Mucosa of stomach (tissue), 1 donor: Measurements from ENCODE around the gene CFAP221.

ENCODE experiments used
- H3K27me3 ChIP-seq: one replicate; pipeline ENCODE4 v1.7.0; 2013; ENCODE audit warnings: mild to moderate bottlenecking, low read length; ENCODE audit not compliant: control insufficient read depth, insufficient read depth
- H3K36me3 ChIP-seq: one replicate; pipeline ENCODE4 v1.7.0; 2013; ENCODE audit warnings: low read length; ENCODE audit not compliant: control insufficient read depth, insufficient read depth
- H3K4me1 ChIP-seq: one replicate; pipeline ENCODE4 v1.7.0; 2013; ENCODE audit warnings: mild to moderate bottlenecking, low read length; ENCODE audit not compliant: control insufficient read depth, insufficient read depth
- H3K4me3 ChIP-seq: one replicate; pipeline ENCODE4 v1.7.0; 2013; ENCODE audit warnings: low read length
- H3K9ac ChIP-seq: one replicate; pipeline ENCODE4 v1.7.0; 2013; ENCODE audit warnings: mild to moderate bottlenecking, low read length, moderate library complexity
- H3K9me3 ChIP-seq: one replicate; pipeline ENCODE4 v1.7.0; 2013; ENCODE audit warnings: mild to moderate bottlenecking, low read length, moderate library complexity; ENCODE audit not compliant: control insufficient read depth
- donor health status: Pancreatic carcinoma.

Gene CFAP221

GRCh38 chr2:119659601-119660342 is 115.5 kb downstream of the CFAP221 start:
- H3K4me3 ChIP-seq: no peak overlapping the region
- H3K9ac ChIP-seq: no peak overlapping the region
- no peaks in the 10 kb centered on the region for H3K27me3 ChIP-seq
- no peaks in the 10 kb centered on the region for H3K36me3 ChIP-seq
- no peaks in the 10 kb centered on the region for H3K9me3 ChIP-seq
- H3K4me1 ChIP-seq: no peaks in the 10 kb centered on the region

DNA sequence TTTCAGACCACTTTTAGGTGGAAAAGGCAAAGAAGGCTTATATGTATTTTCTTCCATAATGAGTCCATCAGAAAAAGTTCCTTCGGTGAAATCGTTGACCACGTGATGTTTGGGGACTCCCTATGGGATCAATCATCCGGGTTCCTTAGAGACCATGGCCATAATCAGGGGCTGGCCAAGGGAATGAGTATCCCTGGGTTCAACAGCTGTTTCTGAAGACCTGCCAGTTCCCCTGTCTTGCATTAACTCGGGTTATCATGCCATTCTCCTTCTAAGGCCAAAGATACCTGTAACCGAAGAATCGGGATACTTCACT is 116.1 kb downstream of the CFAP221 start:
- Histone ChIP-seq H3K4me1 (no peaks in the 10 kb centered on the region), H3K4me3 (no peak overlapping the region), H3K9ac (no peak overlapping the region), H3K27me3 (no peaks in the 10 kb centered on the region), H3K9me3 (no peaks in the 10 kb centered on the region), H3K36me3 (no peaks in the 10 kb centered on the region)

DNA sequence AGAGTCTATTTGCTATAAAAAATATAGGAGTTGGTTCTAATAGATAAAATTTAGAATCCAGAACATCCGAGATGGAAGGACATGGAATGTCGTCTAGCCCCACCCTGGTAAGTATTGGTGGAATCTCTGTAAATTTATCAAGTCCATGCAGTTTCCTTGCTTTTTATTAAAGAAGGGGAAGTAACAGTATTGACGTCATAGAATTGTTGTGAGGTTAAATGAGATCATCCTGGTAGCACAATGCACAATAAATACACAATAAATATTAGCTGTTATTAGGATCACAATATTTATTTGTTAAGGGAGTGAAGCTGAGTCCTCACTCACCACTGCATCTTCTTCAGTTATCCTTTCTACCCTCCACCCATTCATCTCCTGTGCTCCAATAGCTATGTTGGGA is 118.0 kb downstream of the CFAP221 start:
- H3K9me3 ChIP-seq: no peaks in the 10 kb centered on the region
- H3K36me3 ChIP-seq: no peaks in the 10 kb centered on the region
- no peak overlapping the region for H3K4me3 ChIP-seq
- H3K4me1 ChIP-seq: no peaks in the 10 kb centered on the region
- no peaks in the 10 kb centered on the region for H3K27me3 ChIP-seq
- no peak overlapping the region for H3K9ac ChIP-seq

- H3K36me3 ChIP-seq: no peaks in the 10 kb centered on the region
- H3K9me3 ChIP-seq: no peaks in the 10 kb centered on the region
- H3K4me3 ChIP-seq: no peak overlapping the region
- no peaks in the 10 kb centered on the region for H3K4me1 ChIP-seq
- no peaks in the 10 kb centered on the region for H3K27me3 ChIP-seq
- no peak overlapping the region for H3K9ac ChIP-seq
Measured at GRCh38 chr2:119668546-119668945, 124.3 kb downstream of the CFAP221 start.

DNA sequence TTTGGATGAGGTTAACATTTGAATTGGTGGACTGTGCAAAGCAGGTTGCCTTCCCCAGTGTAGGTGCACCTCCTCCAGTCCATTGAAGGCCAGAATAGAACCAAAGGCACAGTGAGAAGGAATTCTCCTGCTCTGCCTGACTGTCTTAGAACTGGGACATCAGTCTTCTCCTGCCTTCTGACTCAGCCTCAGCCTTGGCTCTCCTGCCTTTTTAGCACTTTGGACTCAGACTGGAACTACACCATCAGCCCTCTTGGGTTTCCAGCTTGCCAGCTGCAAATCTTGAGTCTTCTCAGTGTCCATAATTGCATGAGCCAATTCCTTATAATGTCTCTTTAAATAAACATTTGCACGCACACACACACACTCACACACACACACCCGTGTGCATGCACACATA is 126.8 kb downstream of the CFAP221 start:
- Histone ChIP-seq H3K4me3 (no peak overlapping the region), H3K9ac (no peak overlapping the region), H3K36me3 (no peaks in the 10 kb centered on the region), H3K9me3 (no peaks in the 10 kb centered on the region), H3K4me1 (no peaks in the 10 kb centered on the region), H3K27me3 (no peaks in the 10 kb centered on the region)

GRCh38 chr2:119671752-119672151 is 127.5 kb downstream of the CFAP221 start:
- Histone ChIP-seq H3K9ac (no peak overlapping the region), H3K9me3 (no peaks in the 10 kb centered on the region), H3K36me3 (no peaks in the 10 kb centered on the region), H3K4me3 (no peak overlapping the region), H3K4me1 (no peaks in the 10 kb centered on the region), H3K27me3 (no peaks in the 10 kb centered on the region)

DNA sequence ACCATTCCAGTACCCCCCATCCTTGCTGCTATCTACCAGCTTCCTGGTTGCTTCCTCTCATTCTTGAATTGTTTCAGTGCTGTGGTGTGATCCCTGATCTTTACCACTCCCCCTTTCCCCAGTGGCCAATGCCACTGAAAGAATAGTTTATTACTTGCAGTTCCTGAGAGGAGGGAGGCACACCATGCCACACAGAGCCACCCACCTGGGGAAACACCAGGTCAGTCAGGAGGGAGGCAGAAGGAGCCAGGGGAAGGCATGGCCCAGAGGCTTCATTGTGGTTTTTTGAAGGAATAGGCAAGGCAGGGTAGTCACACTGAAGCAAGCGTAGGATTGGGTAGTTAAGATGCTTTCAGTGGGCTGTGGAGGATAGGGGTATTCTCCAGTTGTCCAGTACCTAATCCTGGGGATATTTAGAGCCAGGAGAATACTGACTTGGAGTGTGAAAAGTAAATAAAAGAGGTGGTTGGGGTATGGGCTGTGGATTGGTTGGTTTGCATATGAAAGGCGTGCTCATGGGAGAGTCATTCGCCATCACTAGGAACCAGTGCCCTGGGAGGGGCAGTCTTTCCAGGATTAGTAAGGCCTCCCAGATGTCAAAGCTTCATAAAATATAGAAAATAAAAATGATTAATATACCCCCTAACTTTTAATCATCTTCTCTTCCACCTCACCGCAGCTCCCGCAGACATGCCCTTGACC is 128.1 kb downstream of the CFAP221 start:
- H3K9ac ChIP-seq: no peak overlapping the region
- H3K27me3 ChIP-seq: no peaks in the 10 kb centered on the region
- no peaks in the 10 kb centered on the region for H3K36me3 ChIP-seq
- H3K9me3 ChIP-seq: no peaks in the 10 kb centered on the region
- H3K4me3 ChIP-seq: no peak overlapping the region
- H3K4me1 ChIP-seq: no peaks in the 10 kb centered on the region

GRCh38 chr2:119673796-119674195 is 129.5 kb downstream of the CFAP221 start:
- H3K4me1 ChIP-seq: peaks cover 9% of the 10 kb centered on the region
- H3K27me3 ChIP-seq: no peaks in the 10 kb centered on the region
- H3K4me3 ChIP-seq: no peak overlapping the region
- H3K9me3 ChIP-seq: no peaks in the 10 kb centered on the region
- H3K36me3 ChIP-seq: no peaks in the 10 kb centered on the region
- H3K9ac ChIP-seq: no peak overlapping the region

DNA sequence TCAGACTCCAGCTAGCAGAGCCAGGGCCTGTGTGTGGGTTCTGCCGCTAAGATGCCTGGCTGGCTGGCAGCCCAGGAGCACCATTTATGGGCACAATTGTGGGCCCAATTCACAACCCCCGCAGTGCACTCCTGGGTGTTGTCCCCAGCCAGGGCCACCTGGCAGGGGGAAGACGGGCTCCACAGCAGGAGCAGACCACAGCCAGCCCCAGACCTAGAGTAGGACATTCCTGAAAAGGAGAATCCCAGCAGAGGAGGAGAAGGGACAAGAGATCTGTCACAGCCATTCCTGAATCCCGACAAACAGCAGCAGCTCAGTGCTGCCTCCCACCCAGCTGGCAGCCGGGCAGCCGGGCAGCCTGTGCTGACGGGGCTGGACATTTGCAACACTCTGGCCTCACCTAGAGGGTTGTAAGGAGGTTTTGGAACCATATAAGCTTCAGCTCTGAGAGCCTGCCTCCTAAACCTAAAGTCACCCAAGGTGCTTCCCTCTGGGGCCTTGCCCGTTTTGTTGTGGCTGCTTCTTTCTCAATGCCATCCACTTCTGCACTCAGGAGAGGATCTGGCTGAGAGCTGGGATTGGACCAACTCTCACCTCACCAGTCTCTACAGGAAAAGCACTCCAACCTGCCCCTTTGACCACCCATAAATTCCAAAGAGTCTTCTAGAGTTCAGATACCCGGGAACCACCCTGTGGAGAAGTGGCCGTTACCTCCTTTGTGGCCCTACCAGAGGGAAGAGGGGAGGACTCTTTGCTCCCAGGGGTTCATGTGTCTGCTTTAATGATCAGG is 130.7 kb downstream of the CFAP221 start:
- H3K9ac ChIP-seq: no peak overlapping the region
- H3K4me1 ChIP-seq: peaks cover 13% of the 10 kb centered on the region
- no peak overlapping the region for H3K4me3 ChIP-seq

GRCh38 chr2:119678021-119678656 is 133.9 kb downstream of the CFAP221 start:
- Histone ChIP-seq H3K9ac (no peak overlapping the region), H3K4me1 (peaks cover 15% of the 10 kb centered on the region), H3K36me3 (no peaks in the 10 kb centered on the region), H3K4me3 (peak overlapping the region; percentile 23), H3K27me3 (no peaks in the 10 kb centered on the region), H3K9me3 (no peaks in the 10 kb centered on the region)

More for the DNA sequence above, 130.7 kb downstream of the CFAP221 start:
- no peaks in the 10 kb centered on the region for H3K36me3 ChIP-seq
- H3K9me3 ChIP-seq: no peaks in the 10 kb centered on the region
- H3K27me3 ChIP-seq: no peaks in the 10 kb centered on the region

DNA sequence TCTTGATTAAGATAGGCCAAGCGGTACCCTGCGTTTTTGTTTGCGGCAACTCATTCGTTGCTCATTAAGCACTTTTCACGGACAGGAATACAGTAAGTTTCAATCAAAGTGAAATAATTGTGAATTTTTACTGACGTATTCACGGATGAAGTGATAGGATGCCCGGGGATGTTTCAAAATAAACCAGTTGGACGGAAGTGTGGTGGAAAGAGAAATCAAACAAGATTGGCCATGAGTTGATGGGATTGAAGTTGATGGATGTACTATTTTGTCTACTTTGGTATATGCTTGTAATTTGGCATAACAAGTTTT is 135.2 kb downstream of the CFAP221 start:
- no peaks in the 10 kb centered on the region for H3K9me3 ChIP-seq
- peak overlapping the region; percentile 77 for H3K9ac ChIP-seq
- H3K27me3 ChIP-seq: no peaks in the 10 kb centered on the region
- H3K4me3 ChIP-seq: peak overlapping the region; percentile 23
- peaks cover 15% of the 10 kb centered on the region for H3K4me1 ChIP-seq
- H3K36me3 ChIP-seq: no peaks in the 10 kb centered on the region

- H3K36me3 ChIP-seq: no peaks in the 10 kb centered on the region
- H3K27me3 ChIP-seq: no peaks in the 10 kb centered on the region
- H3K9me3 ChIP-seq: no peaks in the 10 kb centered on the region
- peak overlapping the region; percentile 23 for H3K4me3 ChIP-seq
- H3K4me1 ChIP-seq: peaks cover 15% of the 10 kb centered on the region
- H3K9ac ChIP-seq: peak overlapping the region; percentile 77
Measured at GRCh38 chr2:119679846-119680245, 135.6 kb downstream of the CFAP221 start.
